Measurements from ENCODE around the gene NCOA5.
A peak's percentile ranks its signal among the peaks of the same experiment; 100 is the strongest.

NCOA5 gene

DNA sequence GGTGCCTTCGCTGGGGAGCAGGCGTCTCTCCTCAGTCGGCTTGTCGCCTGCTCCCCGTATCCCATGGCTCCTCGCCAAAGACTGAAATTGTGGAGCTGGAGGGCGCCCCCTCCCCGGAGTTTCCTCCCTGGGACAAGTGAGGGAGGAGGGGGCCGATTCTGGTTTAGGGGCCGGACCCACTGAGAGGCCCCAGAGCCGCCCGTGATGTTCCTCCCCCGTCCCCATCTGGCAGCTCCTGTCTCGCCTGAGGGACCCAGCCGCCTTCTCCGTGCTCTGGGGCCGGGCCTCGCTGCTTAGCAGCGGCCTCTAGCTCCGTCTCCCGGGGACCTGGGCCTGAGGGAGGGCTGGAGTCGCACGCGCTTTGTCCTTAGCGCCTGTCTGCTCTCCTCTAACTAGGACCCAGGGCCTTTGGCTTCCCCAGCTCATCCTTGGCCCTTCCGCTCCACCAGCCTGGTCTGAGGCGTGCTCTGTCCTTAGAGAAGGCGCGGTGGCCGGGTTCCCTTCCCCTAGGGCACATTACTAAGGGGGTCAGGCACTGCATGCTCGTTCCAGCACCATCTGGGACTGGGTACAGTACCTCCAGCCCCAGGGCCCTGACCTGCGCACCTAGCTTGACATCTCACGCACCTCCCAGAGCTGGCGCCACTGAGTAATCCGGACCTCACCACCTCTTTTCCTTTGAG, 31.0 kb downstream of the NCOA5 start:
- no peak for DNase-seq

DNA sequence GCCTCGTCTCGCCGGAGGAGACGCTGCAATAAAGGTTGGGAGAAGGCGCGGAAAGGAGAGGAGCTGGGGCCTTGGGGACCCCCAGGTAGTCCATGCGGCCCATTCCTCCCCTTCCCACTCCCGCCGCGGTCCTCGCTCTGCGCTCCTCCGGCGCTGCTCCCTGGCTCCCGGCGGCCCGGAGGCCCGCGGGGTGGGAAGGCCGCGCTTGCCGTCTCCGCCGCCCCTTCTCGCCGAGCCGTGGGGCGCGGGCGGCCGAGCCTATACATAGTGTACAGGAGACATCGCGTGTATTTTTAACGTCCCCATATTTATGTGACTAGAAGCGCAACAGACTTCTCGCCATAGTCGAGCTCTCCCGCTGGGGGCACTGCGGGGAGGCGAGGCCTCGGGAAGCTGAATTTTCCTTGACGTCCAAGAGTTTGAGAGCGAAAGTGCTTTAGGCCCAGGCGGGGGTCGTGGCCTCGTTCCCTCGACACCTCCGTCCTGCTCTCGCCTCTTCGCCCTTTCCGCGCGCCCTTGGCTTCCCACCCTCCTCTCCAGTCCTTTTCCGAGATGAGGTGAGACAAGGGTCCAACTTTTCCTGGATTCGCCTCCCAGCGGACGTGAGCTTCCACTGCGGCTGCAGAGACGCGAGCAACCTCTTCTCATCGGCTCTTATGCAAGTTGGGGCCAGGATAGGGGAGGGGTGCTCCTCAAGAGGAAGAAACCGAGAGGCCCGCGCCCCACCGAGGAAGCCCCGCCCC, 31.7 kb downstream of the NCOA5 start:
- no peak for DNase-seq

GRCh38 chr20:46056970-46057855, 32.5 kb downstream of the NCOA5 start:
- DNase-seq: no peak

DNA sequence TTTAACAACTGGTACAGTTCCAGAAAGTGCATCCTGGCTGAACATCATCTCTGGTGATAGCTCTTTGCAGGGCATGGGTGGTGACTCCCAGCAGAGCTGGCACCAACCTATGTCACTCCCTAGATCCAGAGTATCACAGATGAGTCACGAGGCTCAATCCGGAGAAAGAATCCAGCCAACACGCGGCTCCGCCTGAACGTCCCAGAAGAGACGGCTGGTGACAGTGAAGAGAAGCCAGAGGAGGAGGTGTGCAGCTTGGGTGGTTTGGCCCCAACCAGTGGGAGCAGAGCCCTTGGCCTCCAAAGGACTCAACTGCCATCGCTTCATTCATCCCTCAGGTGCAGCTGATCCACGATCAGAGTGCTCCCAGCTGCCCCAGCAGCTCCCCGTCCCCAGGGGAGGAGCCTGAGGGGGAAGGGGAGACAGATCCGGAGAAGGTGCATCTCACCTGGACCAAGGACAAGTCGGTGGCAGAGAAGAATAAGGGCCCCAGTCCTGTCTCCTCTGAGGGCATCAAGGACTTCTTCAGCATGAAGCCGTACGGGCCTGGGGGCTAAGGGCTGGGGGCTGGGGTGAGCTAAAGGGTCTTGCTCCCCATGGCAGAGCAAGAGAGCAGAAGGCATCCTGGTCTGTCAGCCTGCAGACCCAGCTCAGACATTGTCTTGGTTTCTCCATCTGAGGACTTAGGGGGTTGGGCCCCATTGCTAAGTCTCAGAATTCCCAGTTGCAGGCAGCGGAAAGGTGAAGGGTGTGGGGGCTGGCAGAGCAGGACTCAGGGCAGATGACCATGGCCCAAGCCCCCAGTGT, 33.5 kb downstream of the NCOA5 start:
- DNase-seq: no peak

DNA sequence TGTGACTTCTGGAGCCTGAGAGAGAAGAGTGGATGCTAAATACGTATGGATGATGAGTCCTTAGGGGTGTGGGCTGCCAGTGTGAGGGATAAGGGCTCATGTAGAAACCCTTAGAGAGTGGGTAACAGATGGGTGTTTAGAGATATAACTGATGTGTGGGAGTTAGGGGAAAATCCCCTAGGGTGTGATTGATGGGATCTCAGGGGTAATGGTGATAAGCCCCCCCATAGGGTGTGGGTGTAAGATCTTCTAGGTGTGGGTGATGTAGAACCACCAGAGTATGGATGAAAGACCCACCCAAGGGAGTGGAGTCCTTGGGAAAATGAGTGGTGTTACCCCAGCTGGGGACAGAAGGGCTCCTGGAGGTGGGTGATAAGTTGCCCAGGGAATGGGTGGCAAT, 34.5 kb downstream of the NCOA5 start:
- DNase-seq: no peak

- DNase-seq: no peak
These were observed 35.2 kb downstream of the NCOA5 start for GRCh38 chr20:46054606-46055005.

GRCh38 chr20:46053416-46053815, 36.3 kb downstream of the NCOA5 start:
- DNase-seq: no peak

GRCh38 chr20:46051556-46052308, 38.0 kb downstream of the NCOA5 start:
- peak; percentile 37 for DNase-seq

DNA sequence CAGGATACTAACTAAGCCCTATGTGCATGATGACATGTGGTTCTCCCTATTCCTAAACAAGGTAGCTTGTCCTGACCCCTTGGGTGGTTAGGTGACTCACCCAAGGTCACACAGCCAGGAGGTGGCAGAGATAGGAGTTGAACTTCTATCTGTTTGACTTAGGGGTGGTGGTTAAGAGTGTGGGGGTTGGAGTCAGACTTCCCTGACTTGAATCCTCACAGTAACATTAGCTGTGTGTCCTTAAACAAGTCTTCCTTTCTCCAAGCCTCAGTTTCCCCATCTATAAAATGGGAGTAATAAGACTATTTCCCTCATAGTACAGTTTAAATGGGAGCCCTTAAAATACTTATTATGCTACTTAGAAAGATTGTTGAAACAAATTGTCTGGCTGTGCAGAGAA, 38.9 kb downstream of the NCOA5 start:
- no peak for DNase-seq

GRCh38 chr20:46050444-46050843, 39.3 kb downstream of the NCOA5 start:
- DNase-seq: no peak

- no peak for DNase-seq
These were observed 39.9 kb downstream of the NCOA5 start for GRCh38 chr20:46049815-46050214.

- no peak for DNase-seq
These were observed 40.6 kb downstream of the NCOA5 start for GRCh38 chr20:46049190-46049589.

GRCh38 chr20:46047821-46048220, 41.9 kb downstream of the NCOA5 start:
- no peak for DNase-seq

- DNase-seq: no peak
These were observed 43.0 kb downstream of the NCOA5 start for GRCh38 chr20:46046588-46047310.

- DNase-seq: no peak
These were observed 44.9 kb downstream of the NCOA5 start for GRCh38 chr20:46044896-46045295.

GRCh38 chr20:46043556-46043955, 46.2 kb downstream of the NCOA5 start:
- no peak for DNase-seq

DNA sequence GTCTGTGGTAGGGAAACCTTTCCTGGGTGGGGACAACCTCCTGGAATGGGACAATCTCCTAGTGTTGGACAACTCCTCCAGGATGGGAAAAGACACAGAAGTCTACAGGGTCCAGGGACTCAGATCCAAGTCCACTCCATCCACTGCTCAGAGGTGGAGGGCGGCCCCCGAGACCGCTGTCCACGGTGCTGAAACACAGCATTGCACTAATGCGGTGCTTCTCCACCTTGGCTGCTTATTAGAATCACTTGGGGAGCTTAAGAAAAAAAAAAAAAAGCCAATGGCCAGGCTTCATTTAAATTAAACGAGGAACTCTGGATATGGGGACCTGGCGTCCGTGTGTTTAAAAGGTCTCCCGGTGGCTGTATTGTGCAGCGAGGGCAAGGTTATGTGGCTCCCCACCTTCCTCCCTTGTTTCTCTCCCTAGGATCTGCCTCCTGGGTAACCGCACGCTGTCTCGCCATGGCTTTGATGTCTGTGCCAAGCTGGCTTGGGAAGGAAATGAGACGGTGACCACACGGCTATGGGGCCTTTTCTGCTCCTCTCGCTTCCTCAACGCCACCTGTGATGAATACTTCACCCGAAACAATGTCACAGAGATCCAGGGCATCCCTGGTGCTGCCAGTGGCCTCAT, 48.7 kb downstream of the NCOA5 start:
- no peak for DNase-seq

DNA sequence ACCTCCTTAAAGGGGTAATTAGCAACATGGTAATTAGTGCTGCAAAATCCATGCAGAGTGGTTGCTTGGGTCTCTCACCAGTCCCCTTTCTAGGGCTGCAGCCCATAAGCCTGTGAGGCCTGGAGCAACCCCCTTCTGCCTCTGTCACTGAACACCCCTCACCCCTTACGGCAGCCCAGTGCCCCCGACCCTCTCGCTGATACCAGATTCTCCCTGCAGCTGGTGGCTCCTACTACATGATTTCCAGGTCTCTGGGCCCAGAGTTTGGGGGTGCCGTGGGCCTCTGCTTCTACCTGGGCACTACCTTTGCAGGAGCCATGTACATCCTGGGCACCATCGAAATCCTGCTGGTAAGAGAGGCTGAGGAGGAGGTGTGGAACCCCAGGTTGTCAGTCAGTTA, 52.7 kb downstream of the NCOA5 start:
- no peak for DNase-seq

GRCh38 chr20:46036370-46036769, 53.4 kb downstream of the NCOA5 start:
- DNase-seq: peak; percentile 29

GRCh38 chr20:46035713-46036112, 54.0 kb downstream of the NCOA5 start:
- peak; percentile 12 for DNase-seq

DNA sequence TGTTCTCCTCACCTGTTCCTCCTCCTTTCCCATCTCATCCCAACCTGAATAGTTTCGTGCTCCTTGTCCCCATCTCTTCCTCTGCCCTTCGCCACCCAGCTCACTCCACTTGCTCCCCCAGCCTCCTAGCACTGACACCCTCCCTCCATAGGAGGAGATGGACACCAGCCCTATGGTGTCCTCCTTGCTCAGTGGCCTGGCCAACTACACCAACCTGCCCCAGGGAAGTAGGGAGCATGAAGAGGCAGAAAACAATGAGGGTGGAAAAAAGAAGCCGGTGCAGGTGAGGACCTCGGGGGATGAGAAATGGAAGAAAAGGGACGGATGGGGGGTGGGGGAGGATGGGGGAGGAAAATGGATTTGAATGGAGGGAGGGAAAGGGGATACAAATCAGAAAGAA, 54.5 kb downstream of the NCOA5 start:
- no peak for DNase-seq
